ENCODE measurements around the gene DYNC1I1. TPM values are rescaled to one million over a fixed set of nuclear protein-coding genes. Genes with fewer than 3 reads are reported as not detected.

The DYNC1I1 gene
- polyA plus RNA-seq, 1 of the 3 experiments (the other 2 are of a cell fraction) = 0.05 TPM

DNA sequence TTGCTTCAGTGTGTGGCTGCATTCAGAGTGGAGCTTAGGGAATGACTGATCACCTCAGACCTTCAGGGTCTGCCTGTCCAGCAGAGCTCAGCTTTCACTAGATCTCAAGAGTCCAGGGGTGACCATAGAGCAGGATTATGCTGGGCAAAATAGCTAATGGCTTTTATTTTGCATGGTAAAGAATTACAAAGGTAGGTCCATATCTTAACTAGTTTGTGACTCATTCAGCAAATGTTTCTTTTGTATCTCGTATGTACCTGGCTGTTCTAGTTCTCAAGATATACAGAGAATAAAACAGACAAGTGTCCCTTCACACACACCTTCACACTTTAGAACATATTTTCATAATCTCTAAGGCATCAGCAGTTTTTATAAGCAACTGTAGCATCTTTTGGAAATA, 180.5 kb downstream of the DYNC1I1 start:
- H3F3A ChIP-seq (replicated peaks; ENCODE audit: insufficient read depth) = no peaks in the 10 kb centered on the region

DNA sequence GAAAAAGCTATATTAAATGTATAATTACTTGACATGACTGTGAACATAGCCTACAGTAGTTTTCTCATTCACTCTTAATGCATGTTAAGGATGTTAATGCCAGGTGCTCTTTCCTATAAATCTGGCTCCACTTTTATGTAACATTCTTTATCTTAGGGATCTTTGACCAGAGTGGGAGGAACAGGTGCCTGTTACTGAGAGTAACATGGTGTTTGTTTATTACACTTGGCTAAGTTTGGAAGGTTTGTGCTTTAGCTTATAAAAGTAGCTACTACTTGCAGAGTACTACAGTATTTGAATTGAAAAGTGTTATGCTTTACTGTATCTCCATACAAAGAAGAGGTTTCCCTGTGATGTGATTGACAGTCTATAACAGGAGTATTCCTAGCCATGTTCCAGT, 183.4 kb downstream of the DYNC1I1 start:
- Histone ChIP-seq H3F3A (replicated peaks; ENCODE audit: insufficient read depth) (no peaks in the 10 kb centered on the region), H3K9me2 (no peaks in the 10 kb centered on the region), H3K9me3 (no peaks in the 10 kb centered on the region), H2AFZ (ENCODE audit: low read depth) (no peak overlapping the region), H3K36me3 (replicated peaks in 1 of 2; ENCODE audit: control insufficient read depth in 1 of 2, insufficient read depth in 2 of 2, low read length in 1 of 2) (no peaks in the 10 kb centered on the region), H4K20me1 (ENCODE audit: insufficient read depth) (no peaks in the 10 kb centered on the region), H3K27me3 (ENCODE audit: insufficient read depth) (no peaks in the 10 kb centered on the region), H3K4me1 (ENCODE audit: control insufficient read depth in 1 of 2, insufficient read depth in 2 of 2, low read depth in 1 of 2, low read length in 1 of 2) (no peaks in the 10 kb centered on the region), H3K9ac (no peak overlapping the region), H3K4me2 (no peak overlapping the region), H3K79me2 (ENCODE audit: insufficient read depth) (no peaks in the 10 kb centered on the region), H3K27ac (ENCODE audit: low read depth in 2 of 2, low read length in 1 of 2) (no peak overlapping the region), H3K4me3 (ENCODE audit: low read depth in 2 of 2, low read length in 1 of 2) (no peak overlapping the region)
- no peak for DNase-seq
- POLR2A ChIA-PET = no interaction called here
- CTCF ChIA-PET = interaction anchor here (1.3 to 1.9 kb wide), 2 partner anchors 11 to 40 kb away, joined by 5 to 6 read pairs; no protein-coding TSS in a partner anchor
- TF ChIP-seq, protein P1, sequence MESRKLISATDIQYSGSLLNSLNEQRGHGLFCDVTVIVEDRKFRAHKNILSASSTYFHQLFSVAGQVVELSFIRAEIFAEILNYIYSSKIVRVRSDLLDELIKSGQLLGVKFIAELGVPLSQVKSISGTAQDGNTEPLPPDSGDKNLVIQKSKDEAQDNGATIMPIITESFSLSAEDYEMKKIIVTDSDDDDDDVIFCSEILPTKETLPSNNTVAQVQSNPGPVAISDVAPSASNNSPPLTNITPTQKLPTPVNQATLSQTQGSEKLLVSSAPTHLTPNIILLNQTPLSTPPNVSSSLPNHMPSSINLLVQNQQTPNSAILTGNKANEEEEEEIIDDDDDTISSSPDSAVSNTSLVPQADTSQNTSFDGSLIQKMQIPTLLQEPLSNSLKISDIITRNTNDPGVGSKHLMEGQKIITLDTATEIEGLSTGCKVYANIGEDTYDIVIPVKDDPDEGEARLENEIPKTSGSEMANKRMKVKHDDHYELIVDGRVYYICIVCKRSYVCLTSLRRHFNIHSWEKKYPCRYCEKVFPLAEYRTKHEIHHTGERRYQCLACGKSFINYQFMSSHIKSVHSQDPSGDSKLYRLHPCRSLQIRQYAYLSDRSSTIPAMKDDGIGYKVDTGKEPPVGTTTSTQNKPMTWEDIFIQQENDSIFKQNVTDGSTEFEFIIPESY (IDR thresholded peaks at IDR 0.05; ENCODE audit: borderline replicate concordance, low read depth) = no peak
- TF ChIP-seq CHD2 (IDR thresholded peaks at IDR 0.05; ENCODE audit: low read length, partially characterized antibody) = no peak
- TF ChIP-seq MEF2A (IDR thresholded peaks at IDR 0.05; ENCODE audit: borderline replicate concordance, low read depth) = no peak
- TF ChIP-seq EP300 (IDR thresholded peaks at IDR 0.05; ENCODE audit: borderline replicate concordance in 1 of 2, low read depth in 1 of 2, low read length in 1 of 2) = no peak
- no peak for TF ChIP-seq GATA2 (CRISPR knock-in tag; IDR thresholded peaks at IDR 0.05)
- TF ChIP-seq RFX5 (IDR thresholded peaks at IDR 0.05; ENCODE audit: low read length) = no peak
- no peak for TF ChIP-seq NFIC (IDR thresholded peaks at IDR 0.05; ENCODE audit: borderline replicate concordance)
- TF ChIP-seq TAF1 (IDR thresholded peaks at IDR 0.05; ENCODE audit: borderline replicate concordance, low read depth, low read length) = no peak
- no peak for TF ChIP-seq MXI1 (IDR thresholded peaks at IDR 0.05; ENCODE audit: low read depth, low read length)
- TF ChIP-seq SMC3 (IDR thresholded peaks at IDR 0.05; ENCODE audit: low read depth, low read length) = no peak
- no peak for TF ChIP-seq YY1 (IDR thresholded peaks at IDR 0.05; ENCODE audit: low read depth)
- TF ChIP-seq SIN3A (IDR thresholded peaks at IDR 0.05; ENCODE audit: borderline replicate concordance, low read depth, low read length) = no peak
- TF ChIP-seq, protein P2, sequence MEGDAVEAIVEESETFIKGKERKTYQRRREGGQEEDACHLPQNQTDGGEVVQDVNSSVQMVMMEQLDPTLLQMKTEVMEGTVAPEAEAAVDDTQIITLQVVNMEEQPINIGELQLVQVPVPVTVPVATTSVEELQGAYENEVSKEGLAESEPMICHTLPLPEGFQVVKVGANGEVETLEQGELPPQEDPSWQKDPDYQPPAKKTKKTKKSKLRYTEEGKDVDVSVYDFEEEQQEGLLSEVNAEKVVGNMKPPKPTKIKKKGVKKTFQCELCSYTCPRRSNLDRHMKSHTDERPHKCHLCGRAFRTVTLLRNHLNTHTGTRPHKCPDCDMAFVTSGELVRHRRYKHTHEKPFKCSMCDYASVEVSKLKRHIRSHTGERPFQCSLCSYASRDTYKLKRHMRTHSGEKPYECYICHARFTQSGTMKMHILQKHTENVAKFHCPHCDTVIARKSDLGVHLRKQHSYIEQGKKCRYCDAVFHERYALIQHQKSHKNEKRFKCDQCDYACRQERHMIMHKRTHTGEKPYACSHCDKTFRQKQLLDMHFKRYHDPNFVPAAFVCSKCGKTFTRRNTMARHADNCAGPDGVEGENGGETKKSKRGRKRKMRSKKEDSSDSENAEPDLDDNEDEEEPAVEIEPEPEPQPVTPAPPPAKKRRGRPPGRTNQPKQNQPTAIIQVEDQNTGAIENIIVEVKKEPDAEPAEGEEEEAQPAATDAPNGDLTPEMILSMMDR (IDR thresholded peaks at IDR 0.05) = no peak
- TF ChIP-seq NRF1 (IDR thresholded peaks at IDR 0.05; ENCODE audit: low read depth, low read length) = no peak

More for the DNA sequence above, 180.5 kb downstream of the DYNC1I1 start:
- no peak overlapping the region for H3K4me3 ChIP-seq (ENCODE audit: low read depth in 2 of 2, low read length in 1 of 2)
- H4K20me1 ChIP-seq (ENCODE audit: insufficient read depth) = no peaks in the 10 kb centered on the region
- H2AFZ ChIP-seq (ENCODE audit: low read depth) = no peak overlapping the region
- WGBS (ENCODE audit: low lambda C conversion rate) = 24% methylated on average over 1 of the region's 1 CpG
- no peak for DNase-seq
- ChIA-PET CTCF (interaction anchor here (1.0 to 1.1 kb wide), 3 partner anchors 12 to 52 kb away, joined by 3 to 4 read pairs (median 3); no protein-coding TSS in a partner anchor), POLR2A (no interaction called here)
- no peak overlapping the region for H3K27ac ChIP-seq (ENCODE audit: low read depth in 2 of 2, low read length in 1 of 2)
- H3K79me2 ChIP-seq (ENCODE audit: insufficient read depth) = no peaks in the 10 kb centered on the region
- H3K27me3 ChIP-seq (ENCODE audit: insufficient read depth) = no peaks in the 10 kb centered on the region
- H3K9me2 ChIP-seq = no peaks in the 10 kb centered on the region
- H3K9ac ChIP-seq = no peak overlapping the region
- TF ChIP-seq FOSL2 (IDR thresholded peaks at IDR 0.05; ENCODE audit: borderline replicate concordance, low read depth) (no peak), FOXM1 (IDR thresholded peaks at IDR 0.05; ENCODE audit: low read depth) (no peak), FOXJ3 (CRISPR knock-in tag; IDR thresholded peaks at IDR 0.05) (no peak), EZH2phosphoT487 (IDR thresholded peaks at IDR 0.05; ENCODE audit: borderline replicate concordance, low read depth) (no peak), CHD2 (IDR thresholded peaks at IDR 0.05; ENCODE audit: low read length, partially characterized antibody) (no peak)
- TF ChIP-seq, protein P1 (IDR thresholded peaks at IDR 0.05; ENCODE audit: borderline replicate concordance, low read depth) = no peak
- TF ChIP-seq, protein P2 (IDR thresholded peaks at IDR 0.05) = no peak
- H3K9me3 ChIP-seq = no peaks in the 10 kb centered on the region
- no peaks in the 10 kb centered on the region for H3K36me3 ChIP-seq (replicated peaks in 1 of 2; ENCODE audit: control insufficient read depth in 1 of 2, insufficient read depth in 2 of 2, low read length in 1 of 2)
- H3K4me1 ChIP-seq (ENCODE audit: control insufficient read depth in 1 of 2, insufficient read depth in 2 of 2, low read depth in 1 of 2, low read length in 1 of 2) = no peaks in the 10 kb centered on the region
- no peak overlapping the region for H3K4me2 ChIP-seq
